NCI-H187 (cell line): ENCODE measurements around the gene ZNF770.

Source experiments
- DNase-seq, 2 experiments: peaks; one replicate each; lab custom pipeline; 2025; lab: John Stamatoyannopoulos, UW

ZNF770 gene

GRCh38 chr15:34988027-34988902 lies at the start of gene ZNF770:
ZNF770 (minus strand) TSS chr15:34988287; CDS start chr15:34983434, 4,853 bp downstream.
- DNase-seq, result peak in 1 of 2 experiments; percentile 71

- DNase-seq, result no peak
Observed at GRCh38 chr15:35028235-35028984, 40.3 kb upstream of the ZNF770 start.

- no peak for DNase-seq
Observed at GRCh38 chr15:35023804-35024203, 35.7 kb upstream of the ZNF770 start.

- DNase-seq, result no peak
Observed at GRCh38 chr15:35020974-35021373, 32.9 kb upstream of the ZNF770 start.

GRCh38 chr15:35019404-35020327 lies 31.6 kb upstream of the ZNF770 start:
- DNase-seq, result no peak

- no peak for DNase-seq
Observed at GRCh38 chr15:35014241-35014640, 26.2 kb upstream of the ZNF770 start.

GRCh38 chr15:35013370-35013769 lies 25.3 kb upstream of the ZNF770 start:
- DNase-seq, result no peak

GRCh38 chr15:35007397-35007796 lies 19.3 kb upstream of the ZNF770 start:
- no peak for DNase-seq

GRCh38 chr15:35005933-35006332 lies 17.8 kb upstream of the ZNF770 start:
- no peak for DNase-seq

- no peak for DNase-seq
Observed at GRCh38 chr15:35003928-35004327, 15.8 kb upstream of the ZNF770 start.

GRCh38 chr15:35000511-35000910 lies 12.4 kb upstream of the ZNF770 start:
- no peak for DNase-seq

- no peak for DNase-seq
Observed at GRCh38 chr15:34999906-35000305, 11.8 kb upstream of the ZNF770 start.

GRCh38 chr15:34994925-34995324 lies 6.8 kb upstream of the ZNF770 start:
- no peak for DNase-seq

- DNase-seq, result no peak
Observed at GRCh38 chr15:34993877-34994276, 5.8 kb upstream of the ZNF770 start.

GRCh38 chr15:34993412-34993811 lies 5.3 kb upstream of the ZNF770 start:
- no peak for DNase-seq

GRCh38 chr15:34987609-34988026 lies 469 bp downstream of the ZNF770 start:
- DNase-seq, result no peak

GRCh38 chr15:34986771-34987480 lies 1.2 kb downstream of the ZNF770 start:
- DNase-seq, result no peak

GRCh38 chr15:34986326-34986725 lies 1.8 kb downstream of the ZNF770 start:
- no peak for DNase-seq

- no peak for DNase-seq
Observed at GRCh38 chr15:34984889-34985630, 3.0 kb downstream of the ZNF770 start.

- no peak for DNase-seq
Observed at GRCh38 chr15:34976743-34977142, 11.3 kb downstream of the ZNF770 start.

- no peak for DNase-seq
Observed at GRCh38 chr15:34976073-34976472, 12.0 kb downstream of the ZNF770 start.
